Neuronal stem cell (in vitro differentiated cells): ENCODE results near the gene NOS1.

Experiments used
- DNase-seq: peaks from one replicate; pipeline ENCODE4 v3.0.0-alpha.2; 2013; ENCODE audit warnings: low spot score
- H2AFZ ChIP-seq: one replicate; pipeline ENCODE4 v1.6.1; 2013; ENCODE audit warnings: mild to moderate bottlenecking, low read length, inconsistent platforms
- H2AK5ac ChIP-seq: 2 replicates; pipeline ENCODE4 v1.6.1; 2013; ENCODE audit warnings: low read depth, mild to moderate bottlenecking, inconsistent platforms, low read length, moderate library complexity, mixed read lengths
- H2BK120ac ChIP-seq: 2 replicates; pipeline ENCODE4 v1.6.1; 2013; ENCODE audit warnings: low read depth, mild to moderate bottlenecking, inconsistent platforms, low read length, moderate library complexity, mixed read lengths
- H2BK12ac ChIP-seq: one replicate; pipeline ENCODE4 v1.6.1; 2013; ENCODE audit warnings: low read length, inconsistent platforms
- H2BK15ac ChIP-seq: 2 replicates; pipeline ENCODE4 v1.6.1; 2013; ENCODE audit warnings: mild to moderate bottlenecking, low read length, inconsistent platforms, mixed read lengths
- H2BK5ac ChIP-seq: one replicate; pipeline ENCODE4 v1.6.1; 2013; ENCODE audit warnings: inconsistent platforms, mild to moderate bottlenecking, low read length, moderate library complexity
- H3K14ac ChIP-seq: one replicate; pipeline ENCODE4 v1.6.1; 2013; ENCODE audit warnings: low read length, inconsistent platforms
- H3K18ac ChIP-seq: 2 replicates; pipeline ENCODE4 v1.6.1; 2013; ENCODE audit warnings: low read length, inconsistent platforms
- H3K23ac ChIP-seq: 2 replicates; pipeline ENCODE4 v1.6.1; 2013; ENCODE audit warnings: low read depth, mild to moderate bottlenecking, mixed read lengths, low read length, inconsistent platforms; ENCODE audit not compliant: poor library complexity
- H3K27ac ChIP-seq: replicated peaks from 3 replicates; pipeline ENCODE4 v1.5.1; 2013; ENCODE audit warnings: low read length, inconsistent platforms
- H3K27me3 ChIP-seq, 3 experiments: 2 replicates each; pipeline ENCODE4 v1.6.1; 2013; ENCODE audit warnings: low read length in 3 of 3, mild to moderate bottlenecking in 2 of 3, inconsistent platforms in 1 of 3, low read depth in 1 of 3, mixed read lengths in 1 of 3, moderate library complexity in 1 of 3; ENCODE audit not compliant: control insufficient read depth in 3 of 3, insufficient read depth in 3 of 3
- H3K36me3 ChIP-seq, 2 donors: replicated peaks in 1 of 2; 2 replicates each; pipeline ENCODE4 v1.6.1; 2013; ENCODE audit warnings: low read length in 2 of 2; ENCODE audit not compliant: control insufficient read depth in 2 of 2, insufficient read depth in 2 of 2
- H3K4ac ChIP-seq: 2 replicates; pipeline ENCODE4 v1.6.1; 2013; ENCODE audit warnings: inconsistent platforms, mild to moderate bottlenecking, low read length, moderate library complexity
- H3K4me1 ChIP-seq, 2 donors: 1 replicate in 1 of 2; 2 replicates in 1 of 2; pipeline ENCODE4 v1.6.1; 2013; ENCODE audit warnings: low read length in 2 of 2, low read depth in 1 of 2; ENCODE audit not compliant: control insufficient read depth in 2 of 2, insufficient read depth in 1 of 2
- H3K4me2 ChIP-seq: one replicate; pipeline ENCODE4 v1.6.1; 2013; ENCODE audit warnings: mild to moderate bottlenecking, low read length, inconsistent platforms; ENCODE audit not compliant: insufficient read depth, poor library complexity, severe bottlenecking
- H3K4me3 ChIP-seq, 2 donors: 2 replicates each; pipeline ENCODE4 v1.5.1; 2013; ENCODE audit warnings: low read length in 2 of 2, mild to moderate bottlenecking in 2 of 2, inconsistent platforms in 1 of 2, moderate library complexity in 1 of 2
- H3K79me1 ChIP-seq: one replicate; pipeline ENCODE4 v1.6.1; 2013; ENCODE audit warnings: low read depth, mild to moderate bottlenecking, inconsistent platforms, low read length, moderate library complexity
- H3K9ac ChIP-seq: one replicate; pipeline ENCODE4 v1.6.1; 2013; ENCODE audit warnings: mild to moderate bottlenecking, low read depth, low read length, inconsistent platforms; ENCODE audit not compliant: poor library complexity
- H3K9me3 ChIP-seq, 2 donors: replicated peaks in 1 of 2; 2 replicates each; pipeline versions ENCODE3 to v1.6.1; 2013; ENCODE audit warnings: low read length in 2 of 2, mild to moderate bottlenecking in 2 of 2, inconsistent platforms in 1 of 2, low read depth in 1 of 2, mixed read lengths in 1 of 2, moderate library complexity in 1 of 2; ENCODE audit not compliant: control insufficient read depth in 2 of 2, insufficient read depth in 1 of 2
- H4K8ac ChIP-seq: one replicate; pipeline ENCODE4 v1.6.1; 2013; ENCODE audit warnings: low read depth, mild to moderate bottlenecking, inconsistent platforms, low read length, moderate library complexity
- H4K91ac ChIP-seq: one replicate; pipeline ENCODE4 v1.6.1; 2013; ENCODE audit warnings: low read length, low read depth, mild to moderate bottlenecking, inconsistent platforms; ENCODE audit not compliant: poor library complexity
- WGBS, 2 donors: extraction: QIAGEN DNeasy Blood & Tissue Kit; methylation state at CpG; one replicate each; pipeline ENCODE4 v1.1.7; 2013; ENCODE audit warnings: missing lambda C conversion rate in 2 of 2, mixed read lengths in 1 of 2; ENCODE audit not compliant: insufficient read length in 2 of 2, insufficient replicate concordance in 1 of 2; ENCODE audit errors: extremely low coverage in 2 of 2; 5-methylcytosine and 5-hydroxymethylcytosine counted together

NOS1 gene

DNA sequence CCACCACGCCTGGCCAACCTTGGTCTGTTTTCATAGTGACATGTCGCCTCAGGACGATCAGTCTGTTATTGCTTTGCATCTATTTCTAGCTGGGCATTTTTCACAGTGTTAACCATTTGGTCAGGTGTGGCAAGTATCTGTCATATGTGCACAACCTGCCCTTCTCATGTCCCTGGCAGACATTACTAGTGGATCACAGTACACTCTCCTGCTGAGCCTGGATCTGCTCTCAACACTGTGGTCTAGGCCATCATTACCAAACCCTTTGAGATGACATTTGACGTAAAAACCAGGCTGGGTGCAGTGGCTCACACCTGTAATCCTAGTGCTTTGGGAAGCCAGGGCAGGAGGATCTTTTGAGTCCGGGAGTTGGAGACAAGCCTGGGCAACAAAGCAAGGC is 29.4 kb upstream of the NOS1 start:
- Histone ChIP-seq H3K9ac (no peak overlapping the region), H2BK5ac (no peak overlapping the region), H2BK15ac (no peak overlapping the region), H3K27ac (no peak overlapping the region), H4K8ac (no peak overlapping the region), H3K14ac (no peak overlapping the region), H3K27me3 (no peaks in the 10 kb centered on the region), H3K4ac (no peak overlapping the region), H3K36me3 (no peaks in the 10 kb centered on the region), H3K4me2 (no peak overlapping the region), H3K4me3 (no peak overlapping the region), H3K18ac (no peak overlapping the region), H2AFZ (no peak overlapping the region), H4K91ac (no peak overlapping the region), H3K4me1 (no peaks in the 10 kb centered on the region), H3K79me1 (no peaks in the 10 kb centered on the region), H2BK120ac (no peak overlapping the region), H3K9me3 (peaks cover 0 to 1% of the 10 kb centered on the region in 2 donors), H2AK5ac (no peak overlapping the region), H2BK12ac (no peak overlapping the region), H3K23ac (no peak overlapping the region)
- no CpG with 5 or more reads among the region's 5 CpGs for WGBS, 2 donors
- DNase-seq, result no peak

DNA sequence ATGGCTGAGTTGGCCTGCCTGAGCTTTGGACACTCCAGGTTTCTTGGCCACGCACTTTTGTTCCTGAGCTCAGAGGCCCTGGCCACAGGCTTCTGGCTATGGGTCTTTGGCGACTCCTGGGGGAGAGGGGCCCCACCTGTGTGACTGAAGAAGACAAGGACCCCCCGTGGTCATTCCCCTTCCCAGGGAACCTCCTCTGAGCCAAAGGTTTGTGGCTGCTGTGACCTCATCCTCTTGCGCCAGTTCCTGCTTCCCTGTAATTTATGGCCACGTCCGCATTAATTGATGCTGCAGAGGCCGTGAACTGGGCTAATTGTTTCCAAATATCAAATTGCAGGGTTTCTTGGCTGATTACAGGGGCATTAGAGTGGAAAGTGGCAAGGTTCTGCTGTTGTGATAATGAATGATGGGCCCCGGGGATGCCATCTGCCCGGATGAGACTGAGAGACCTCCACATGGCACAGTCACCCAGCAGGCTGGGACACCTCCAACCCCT is 27.6 kb upstream of the NOS1 start:
- Histone ChIP-seq H3K9ac (no peak overlapping the region), H2BK15ac (no peak overlapping the region), H2AK5ac (no peak overlapping the region), H3K36me3 (no peaks in the 10 kb centered on the region), H2AFZ (no peak overlapping the region), H3K4me3 (no peak overlapping the region), H4K8ac (no peak overlapping the region), H3K27ac (no peak overlapping the region), H2BK5ac (no peak overlapping the region), H3K4ac (no peak overlapping the region), H3K23ac (no peak overlapping the region), H3K9me3 (peaks cover 0 to 1% of the 10 kb centered on the region in 2 donors), H3K18ac (no peak overlapping the region), H2BK120ac (no peak overlapping the region), H3K79me1 (no peaks in the 10 kb centered on the region), H3K27me3 (peaks cover 0 to 4% (median 0%) of the 10 kb centered on the region in 3 experiments), H3K4me1 (no peaks in the 10 kb centered on the region), H4K91ac (no peak overlapping the region), H3K14ac (no peak overlapping the region), H3K4me2 (no peak overlapping the region), H2BK12ac (no peak overlapping the region)
- no CpG with 5 or more reads among the region's 9 CpGs for WGBS, 2 donors
- no peak for DNase-seq

DNA sequence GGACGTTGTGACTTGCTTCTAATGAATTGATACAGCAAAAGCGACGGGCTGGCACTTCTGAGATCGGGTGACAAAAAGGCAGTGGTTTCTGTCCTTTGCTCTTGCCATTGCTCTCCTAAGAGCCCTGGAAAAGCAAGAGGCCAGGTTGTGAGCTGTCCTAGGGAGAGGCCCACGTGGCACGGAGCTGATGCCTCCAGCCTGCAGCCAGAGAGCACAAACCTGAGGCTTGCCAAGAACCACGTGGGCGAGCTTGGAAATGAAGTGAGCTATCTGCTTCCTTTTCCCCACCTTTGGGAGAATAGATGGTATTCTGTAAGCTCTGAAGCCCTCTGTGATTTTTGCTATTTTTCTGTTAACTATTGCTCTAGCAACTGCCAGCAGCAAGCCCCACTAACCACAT is 26.4 kb upstream of the NOS1 start:
- Histone ChIP-seq H2BK15ac (no peak overlapping the region), H3K4me3 (no peak overlapping the region), H4K91ac (no peak overlapping the region), H3K4me2 (no peak overlapping the region), H3K27ac (no peak overlapping the region), H3K27me3 (peaks cover 0 to 4% (median 0%) of the 10 kb centered on the region in 3 experiments), H2BK5ac (no peak overlapping the region), H2AFZ (no peak overlapping the region), H2BK120ac (no peak overlapping the region), H4K8ac (no peak overlapping the region), H3K18ac (no peak overlapping the region), H2BK12ac (no peak overlapping the region), H3K36me3 (no peaks in the 10 kb centered on the region), H3K9me3 (peaks cover 0 to 1% of the 10 kb centered on the region in 2 donors), H3K79me1 (no peaks in the 10 kb centered on the region), H3K14ac (no peak overlapping the region), H2AK5ac (no peak overlapping the region), H3K9ac (no peak overlapping the region), H3K4ac (no peak overlapping the region), H3K4me1 (no peaks in the 10 kb centered on the region), H3K23ac (no peak overlapping the region)
- no CpG with 5 or more reads among the region's 8 CpGs for WGBS, 2 donors
- no peak for DNase-seq

DNA sequence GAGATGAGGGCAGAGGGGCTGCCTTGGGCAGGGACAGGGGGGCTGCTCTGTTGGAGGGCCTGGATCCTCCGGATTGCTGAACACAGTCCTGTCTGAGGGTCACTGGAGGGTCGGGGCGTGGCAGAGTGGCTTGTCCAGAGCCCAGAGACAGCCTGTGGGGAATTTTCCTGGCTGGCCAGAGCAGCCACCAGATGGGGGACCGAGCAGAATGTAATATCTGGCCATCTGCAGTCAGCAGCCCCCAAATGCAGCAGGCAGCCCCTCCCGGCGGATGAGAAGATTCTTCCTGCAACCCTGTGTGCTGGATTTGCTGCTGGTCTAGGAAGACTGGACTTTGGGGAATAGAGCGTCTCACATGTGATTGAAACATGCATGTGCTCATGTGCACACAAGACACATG is 23.3 kb upstream of the NOS1 start:
- no peaks in the 10 kb centered on the region for H3K9me3 ChIP-seq
- no peaks in the 10 kb centered on the region for H3K79me1 ChIP-seq
- H2AFZ ChIP-seq, result no peak overlapping the region
- no peak overlapping the region for H4K91ac ChIP-seq
- no peak overlapping the region for H2BK12ac ChIP-seq
- no peak overlapping the region for H3K4ac ChIP-seq
- H2BK5ac ChIP-seq, result no peak overlapping the region
- no peak overlapping the region for H2BK15ac ChIP-seq
- H3K14ac ChIP-seq, result no peak overlapping the region
- H3K27me3 ChIP-seq, result peaks cover 0 to 4% (median 0%) of the 10 kb centered on the region in 3 experiments
- H3K36me3 ChIP-seq, result no peaks in the 10 kb centered on the region
- no peak overlapping the region for H2AK5ac ChIP-seq
- no peak overlapping the region for H3K4me3 ChIP-seq
- WGBS, 2 donors, result no CpG with 5 or more reads among the region's 7 CpGs
- peak overlapping the region; percentile 24 for H3K9ac ChIP-seq
- no peak for DNase-seq
- H3K27ac ChIP-seq, result no peak overlapping the region
- H2BK120ac ChIP-seq, result no peak overlapping the region
- peak overlapping the region; percentile 46 for H3K18ac ChIP-seq
- H3K23ac ChIP-seq, result no peak overlapping the region
- no peaks in the 10 kb centered on the region for H3K4me1 ChIP-seq
- no peak overlapping the region for H3K4me2 ChIP-seq
- H4K8ac ChIP-seq, result no peak overlapping the region
